GM12878 (cell line): ENCODE measurements around the gene PRG3. TPM values are rescaled to one million over a fixed set of nuclear protein-coding genes. Genes with fewer than 3 reads are reported as not detected.

Experiments
- ATAC-seq: fragments of 200-7000 bp; cut with Tn5 transposase; 3 replicates; pipeline ENCODE4 v1.9.1; 2020; ENCODE audit warnings: mild to moderate bottlenecking, moderate library complexity
- BruUV-seq: library from RNA; stranded (reverse); fragments of 400-500 nt; replicated peaks from 2 replicates; lab custom pipeline; 2021; lab: Mats Ljungman, UMichigan
- CTCF ChIA-PET: fragments of 300-600 bp; sonication (Branson Sonifier 250); formaldehyde crosslinking; extraction: SDS; loops from one replicate; lab custom pipeline; 2021; ENCODE audit warnings: inconsistent platforms; lab: Yijun Ruan, JAX
- POLR2A ChIA-PET: fragments of 350-600 bp; formaldehyde crosslinking; extraction: SDS; loops from one replicate; lab custom pipeline; 2021; ENCODE audit warnings: inconsistent platforms; lab: Charles Lee
- RAD21 ChIA-PET: fragments of 300-600 bp; sonication (Branson Sonifier 250); formaldehyde crosslinking; loops from one replicate; lab custom pipeline; 2023; ENCODE audit warnings: antibody characterized with exemption; ENCODE audit not compliant: unreplicated experiment; lab: Charles Lee
- SMC1A ChIA-PET: fragments of 300-600 bp; sonication (Branson Sonifier 250); formaldehyde crosslinking; loops from one replicate; lab custom pipeline; 2023; ENCODE audit not compliant: unreplicated experiment, uncharacterized antibody; lab: Charles Lee
- DNase-seq: peaks from one replicate; pipeline ENCODE4 v3.0.0-alpha.2; 2011; ENCODE audit warnings: low read depth, low spot score
- FAIRE-seq: peaks from 3 replicates; lab custom pipeline; 2011; peaks lifted over from hg19 to GRCh38; lab: Jason Lieb, UNC
- H2AFZ ChIP-seq: 2 replicates; pipeline ENCODE4 v1.6.0; 2011; ENCODE audit warnings: low read depth, low read length, control low read depth; ENCODE audit not compliant: control insufficient read depth
- H3K27ac ChIP-seq: 2 replicates; pipeline ENCODE4 v1.5.1; 2011; ENCODE audit warnings: control low read depth; ENCODE audit not compliant: control insufficient read depth, insufficient read depth
- H3K27me3 ChIP-seq, 2 experiments: replicated peaks in 1 of 2; 2 replicates each; pipeline versions ENCODE4 v1.6.0 to v1.6.1; 2011; ENCODE audit warnings: low read length in 1 of 2; ENCODE audit not compliant: control insufficient read depth in 2 of 2, insufficient read depth in 2 of 2
- H3K36me3 ChIP-seq, 2 experiments: 2 replicates each; pipeline ENCODE4 v1.5.1; 2011; ENCODE audit warnings: low read length in 1 of 2; ENCODE audit not compliant: control insufficient read depth in 2 of 2, insufficient read depth in 2 of 2
- H3K4me1 ChIP-seq: 2 replicates; pipeline ENCODE4 v1.6.1; 2011; ENCODE audit warnings: mild to moderate bottlenecking, low read length, moderate library complexity, mixed read lengths; ENCODE audit not compliant: control insufficient read depth, insufficient read depth
- H3K4me2 ChIP-seq: 2 replicates; pipeline ENCODE4 v1.6.0; 2011; ENCODE audit warnings: control low read depth; ENCODE audit not compliant: control insufficient read depth, insufficient read depth
- H3K4me3 ChIP-seq: fragments of 200-600 bp; sonication (generic); 2 replicates; pipeline ENCODE4 v1.5.1; 2016
- H3K79me2 ChIP-seq: 2 replicates; pipeline ENCODE4 v1.6.0; 2011; ENCODE audit warnings: low read length; ENCODE audit not compliant: control insufficient read depth, insufficient read depth
- H3K9ac ChIP-seq: 2 replicates; pipeline ENCODE4 v1.8.0; 2011; ENCODE audit warnings: low read length, control low read depth, mixed read lengths; ENCODE audit not compliant: control insufficient read depth, insufficient read depth
- H3K9me3 ChIP-seq: replicated peaks from 3 replicates; pipeline ENCODE4 v1.5.1; 2011; ENCODE audit warnings: mild to moderate bottlenecking, low read length; ENCODE audit not compliant: control insufficient read depth, insufficient read depth
- H4K20me1 ChIP-seq: 2 replicates; pipeline ENCODE4 v1.6.0; 2011; ENCODE audit not compliant: control insufficient read depth, insufficient read depth
- CREB1 ChIP-seq: IDR thresholded peaks from 2 replicates; pipeline ENCODE4 v1.6.1; 2012; ENCODE audit warnings: low read depth, mild to moderate bottlenecking, inconsistent platforms
- ETV6 ChIP-seq, 2 experiments: fragments of 450-650 bp in 1 of 2; IDR thresholded peaks in 1 of 2; conservative IDR thresholded peaks in 1 of 2; 2 replicates each; pipeline ENCODE4 v1.6.1; 2014; ENCODE audit warnings: antibody characterized with exemption in 1 of 2, borderline replicate concordance in 1 of 2, low read depth in 1 of 2, mild to moderate bottlenecking in 1 of 2, moderate library complexity in 1 of 2
- EZH2 ChIP-seq: IDR thresholded peaks from 2 replicates; pipeline ENCODE4 v1.6.1; 2012; ENCODE audit warnings: low read depth, mild to moderate bottlenecking, control low read depth, inconsistent platforms, low read length, borderline replicate concordance; ENCODE audit not compliant: control insufficient read depth
- HDAC2 ChIP-seq: fragments of 200-600 bp; sonication (generic); IDR thresholded peaks from 2 replicates; pipeline ENCODE4 v1.6.1; 2017
- HDGF ChIP-seq: fragments of 450-650 bp; IDR thresholded peaks from 2 replicates; pipeline ENCODE4 v1.6.1; 2016; ENCODE audit warnings: antibody characterized with exemption
- IKZF1 ChIP-seq: fragments of 450-650 bp; conservative IDR thresholded peaks from 2 replicates; pipeline ENCODE4 v1.6.1; 2017; ENCODE audit warnings: antibody characterized with exemption, mild to moderate bottlenecking
- MYB ChIP-seq: fragments of 150-350 bp; IDR thresholded peaks from 2 replicates; pipeline ENCODE4 v1.6.1; 2014; ENCODE audit warnings: mild to moderate bottlenecking, low read depth, low read length, borderline replicate concordance
- NR2C1 ChIP-seq: fragments of 450-650 bp; IDR thresholded peaks from 2 replicates; pipeline ENCODE4 v1.6.1; 2017; ENCODE audit warnings: antibody characterized with exemption, mild to moderate bottlenecking, moderate library complexity
- RAD21 ChIP-seq: IDR thresholded peaks from 2 replicates; pipeline ENCODE4 v1.6.1; 2011; ENCODE audit warnings: mild to moderate bottlenecking, low read depth, low read length, moderate library complexity; ENCODE audit not compliant: insufficient read depth
- RBBP5 ChIP-seq: fragments of 200-600 bp; sonication (generic); conservative IDR thresholded peaks from 2 replicates; pipeline ENCODE4 v1.6.1; 2016
- SMC3 ChIP-seq: IDR thresholded peaks from 2 replicates; pipeline ENCODE4 v1.6.1; 2011; ENCODE audit warnings: low read length, improper control_type of control experiment, borderline replicate concordance
- TCF12 ChIP-seq: IDR thresholded peaks from 2 replicates; pipeline ENCODE4 v1.6.1; 2011; ENCODE audit warnings: low read depth, mild to moderate bottlenecking, low read length
- YY1 ChIP-seq: IDR thresholded peaks from 2 replicates; pipeline ENCODE4 v1.6.1; 2011; ENCODE audit warnings: low read depth, mild to moderate bottlenecking, low read length
- ZNF207 ChIP-seq: fragments of 450-650 bp; IDR thresholded peaks from 2 replicates; pipeline ENCODE4 v1.6.1; 2014; ENCODE audit warnings: antibody characterized with exemption, mild to moderate bottlenecking, borderline replicate concordance
- ZNF24 ChIP-seq: fragments of 450-650 bp; IDR thresholded peaks from 2 replicates; pipeline ENCODE4 v1.6.1; 2017; ENCODE audit warnings: antibody characterized with exemption, mild to moderate bottlenecking
- ZZZ3 ChIP-seq: IDR thresholded peaks from 2 replicates; pipeline ENCODE4 v1.6.1; 2011; ENCODE audit warnings: low read depth; ENCODE audit not compliant: control insufficient read depth, insufficient read length
- WGBS: methylation state at CpG from one replicate; pipeline ENCODE4 v1.1.6; 2016; ENCODE audit warnings: low lambda C conversion rate; ENCODE audit not compliant: insufficient replicate concordance, insufficient coverage; ENCODE audit errors: missing lambda C conversion rate; 5-methylcytosine and 5-hydroxymethylcytosine counted together
- in situ Hi-C: fragments of 300-500 bp; cut with MboI; formaldehyde crosslinking; loops from 9 replicates; pipeline ENCODE4 v1.14.3; 2018; ENCODE audit warnings: mixed read lengths
- intact Hi-C: fragments of 100-400 bp; cut with micrococcal nuclease; formaldehyde crosslinking; loops from one replicate; pipeline ENCODE4 v1.14.2; 2022; ENCODE audit not compliant: unreplicated experiment
- polyA plus RNA-seq, 11 experiments: library from polyadenylated mRNA; depleted of rRNA in 4 of 11; unstranded in 6 of 11; stranded (reverse) in 5 of 11; fragments of >200 nt; fragmentation: Nextera tagmentation in 4 of 11; fragmentation: Illumina TruSeq in 1 of 11; extraction: Ambion mirVana in 4 of 11; extraction: Trizol in 1 of 11; gene quantifications; 1 replicate in 1 of 11; 2 replicates in 10 of 11; pipeline versions ENCODE4 v1.2.1 to v1.2.3, GENCODE V29; 2011 to 2016; ENCODE audit warnings: inconsistent platforms in 2 of 11, missing spikeins in 2 of 11, low read depth in 1 of 11
- total RNA-seq, 4 experiments: library from RNA; depleted of rRNA in 3 of 4; stranded (reverse); fragments of >200 nt in 3 of 4; fragmentation: Illumina TruSeq in 1 of 4; extraction: Trizol in 1 of 4; gene quantifications; 2 replicates each; pipeline versions ENCODE4 v1.2.1 to v1.2.3, GENCODE V29; 2013 to 2021
- TF ChIP-seq, protein P1 (sequence below), 3 experiments: IDR thresholded peaks in 2 of 3; conservative IDR thresholded peaks in 1 of 3; 2 replicates each; pipeline ENCODE4 v1.5.1; 2011; ENCODE audit warnings: low read depth in 3 of 3, low read length in 3 of 3, mild to moderate bottlenecking in 3 of 3, control low read depth in 2 of 3, moderate library complexity in 2 of 3, inconsistent platforms in 1 of 3, mixed read lengths in 1 of 3; ENCODE audit not compliant: control insufficient read depth in 2 of 3, insufficient read depth in 1 of 3; ENCODE audit errors: extremely low read depth in 1 of 3

The PRG3 gene
- total and polyA plus RNA-seq, 10 of the 15 experiments (the other 5 are each of a cell fraction or from before 2014, with no cell fraction given): not detected

DNA sequence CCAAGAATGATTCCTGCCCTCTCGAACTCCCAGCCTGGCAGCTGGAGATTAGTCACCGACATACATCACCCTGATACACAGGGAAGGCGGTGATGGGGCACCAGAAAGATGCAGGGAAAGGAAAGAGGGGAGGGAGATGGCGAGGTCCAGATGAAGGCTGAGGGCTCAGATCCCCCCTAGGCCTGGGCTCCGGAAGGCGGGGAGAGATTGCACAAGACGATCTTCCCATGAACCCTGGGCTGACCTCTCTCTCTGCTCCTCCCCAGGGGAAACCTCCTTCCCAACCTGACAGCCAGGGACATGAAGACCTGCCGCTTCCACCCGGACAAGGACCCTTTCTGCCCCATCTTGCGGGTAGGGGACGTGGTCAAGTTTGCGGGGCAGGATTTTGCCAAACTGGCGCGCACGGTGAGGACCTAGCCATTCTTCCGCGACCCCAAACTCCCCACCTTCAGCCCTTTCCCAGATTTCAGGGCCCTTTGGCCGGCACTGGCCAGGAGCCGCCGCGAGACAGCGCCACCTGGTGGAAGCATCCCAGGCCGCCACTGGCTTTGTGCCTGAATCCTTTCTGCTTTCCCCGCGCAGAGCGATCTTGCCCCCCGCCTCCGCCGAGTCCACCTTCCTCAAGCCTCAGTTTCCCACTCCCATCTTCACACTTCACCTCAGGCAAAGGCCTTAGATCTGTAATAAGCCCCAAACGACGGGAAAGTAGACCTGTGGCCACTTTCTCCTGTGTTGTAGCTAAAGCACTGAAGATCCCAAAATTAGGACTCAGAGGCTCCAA is 31.3 kb downstream of the PRG3 start:
- CTCF ChIA-PET: interaction anchor here (0.6 to 2.0 kb wide), 15 partner anchors 10 to 180 kb away, joined by 3 to 7 read pairs (median 4); partner anchors contain the start of genes SSRP1 and TIMM10
- TF ChIP-seq ZNF207: no peak
- TF ChIP-seq TCF12: no peak
- no peak for TF ChIP-seq NR2C1
- 0 out of 2 replicates have a peak, but pooled peaks have one; percentile 41 for TF ChIP-seq YY1
- no peak for TF ChIP-seq EZH2
- TF ChIP-seq, protein P1, sequence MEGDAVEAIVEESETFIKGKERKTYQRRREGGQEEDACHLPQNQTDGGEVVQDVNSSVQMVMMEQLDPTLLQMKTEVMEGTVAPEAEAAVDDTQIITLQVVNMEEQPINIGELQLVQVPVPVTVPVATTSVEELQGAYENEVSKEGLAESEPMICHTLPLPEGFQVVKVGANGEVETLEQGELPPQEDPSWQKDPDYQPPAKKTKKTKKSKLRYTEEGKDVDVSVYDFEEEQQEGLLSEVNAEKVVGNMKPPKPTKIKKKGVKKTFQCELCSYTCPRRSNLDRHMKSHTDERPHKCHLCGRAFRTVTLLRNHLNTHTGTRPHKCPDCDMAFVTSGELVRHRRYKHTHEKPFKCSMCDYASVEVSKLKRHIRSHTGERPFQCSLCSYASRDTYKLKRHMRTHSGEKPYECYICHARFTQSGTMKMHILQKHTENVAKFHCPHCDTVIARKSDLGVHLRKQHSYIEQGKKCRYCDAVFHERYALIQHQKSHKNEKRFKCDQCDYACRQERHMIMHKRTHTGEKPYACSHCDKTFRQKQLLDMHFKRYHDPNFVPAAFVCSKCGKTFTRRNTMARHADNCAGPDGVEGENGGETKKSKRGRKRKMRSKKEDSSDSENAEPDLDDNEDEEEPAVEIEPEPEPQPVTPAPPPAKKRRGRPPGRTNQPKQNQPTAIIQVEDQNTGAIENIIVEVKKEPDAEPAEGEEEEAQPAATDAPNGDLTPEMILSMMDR (IDR thresholded peaks at IDR 0.05 in 2 of 3, conservative IDR thresholded peaks at IDR 0.05 in 1 of 3; ENCODE audit: control insufficient read depth in 2 of 3, extremely low read depth in 1 of 3, insufficient read depth in 1 of 3, low read depth in 3 of 3, low read length in 3 of 3): peak; percentile 72 to 94 (median 83)
- TF ChIP-seq RAD21: 0 out of 2 replicates have a peak, but pooled peaks have one; percentile 8
- no peak for TF ChIP-seq MYB
- no peak for TF ChIP-seq ZNF24
- no peak for TF ChIP-seq HDGF
- no peak for TF ChIP-seq ZZZ3
- TF ChIP-seq HDAC2: no peak
- TF ChIP-seq RBBP5: no peak
- TF ChIP-seq ETV6 (conservative IDR thresholded peaks at IDR 0.05 in 1 of 2, IDR thresholded peaks at IDR 0.05 in 1 of 2; ENCODE audit: borderline replicate concordance in 1 of 2, low read depth in 1 of 2): no peak
- no peak for TF ChIP-seq CREB1
- peak; percentile 36; the same call in 1 of the 2 replicates for TF ChIP-seq SMC3
- peak; percentile 34; the same call in 1 of the 2 replicates for TF ChIP-seq IKZF1

More for the DNA sequence above, 31.3 kb downstream of the PRG3 start:
- 23% methylated on average over 30 of the region's 31 CpGs for WGBS
- ChIA-PET RAD21 (interaction anchor here (0.7 to 1.0 kb wide), 2 partner anchors 82 to 801 kb away, joined by 4 read pairs; no protein-coding TSS in a partner anchor), SMC1A (interaction anchor here (1.7 kb wide), 1 partner anchor 349 kb away, joined by 3 read pairs; no protein-coding TSS in a partner anchor), POLR2A (interaction anchor here (0.6 to 0.8 kb wide), 4 partner anchors 95 to 1163 kb away, joined by 3 to 4 read pairs (median 3); no protein-coding TSS in a partner anchor)
- Histone ChIP-seq H3K36me3 (no peaks in the 10 kb centered on the region), H3K4me3 (no peak overlapping the region), H3K4me1 (no peaks in the 10 kb centered on the region; the same call in 1 of the 2 replicates), H3K9ac (no peak overlapping the region), H3K27ac (no peak overlapping the region), H3K27me3 (peaks cover 0 to 4% of the 10 kb centered on the region in 2 experiments; a peak in 2 of 4 replicates), H3K4me2 (no peak overlapping the region), H3K9me3 (no peaks in the 10 kb centered on the region; the same call in 2 of the 3 replicates), H3K79me2 (no peaks in the 10 kb centered on the region), H4K20me1 (no peaks in the 10 kb centered on the region), H2AFZ (no peak overlapping the region; the same call in 1 of the 2 replicates)
- peak; percentile 83 for ATAC-seq
- intact Hi-C loops: loop anchor here (10.0 kb wide), 1 partner anchor 1155 kb away; the partner anchor contains the start of gene OR5B21
- BruUV-seq: no TSS peak
- no peak for DNase-seq
- in situ Hi-C loops: loop anchor here (5.0 to 25.0 kb wide), 5 partner anchors 133 to 1238 kb away; partner anchors contain the start of genes LPXN, OR5B21, TIMM10 and ZFP91
- peak; percentile 23 for FAIRE-seq
